HepG2 (cell line): ENCODE results near the gene SRPRA.

Source experiments
- EP300 ChIP-seq, 3 experiments: sonication (generic) in 1 of 3; formaldehyde crosslinking in 1 of 3; IDR thresholded peaks; 2 replicates each; pipeline versions ENCODE4 v1.5.1 to v1.6.1; 2011 to 2020; ENCODE audit warnings: low read depth in 2 of 3, low read length in 2 of 3, borderline replicate concordance in 1 of 3, improper control_type of control experiment in 1 of 3, mild to moderate bottlenecking in 1 of 3, missing genetic modification reagents in 1 of 3, moderate library complexity in 1 of 3
- GABPB1 ChIP-seq: IDR thresholded peaks from 2 replicates; pipeline ENCODE4 v1.6.1; 2016; ENCODE audit warnings: mild to moderate bottlenecking, missing genetic modification reagents, moderate library complexity, missing compliant biosample characterization
- HCFC1 ChIP-seq: fragments of 150-350 bp; IDR thresholded peaks from 2 replicates; pipeline ENCODE4 v1.6.1; 2014; ENCODE audit warnings: low read depth, low read length
- NR2C2 ChIP-seq: sonication (generic); formaldehyde crosslinking; IDR thresholded peaks from 2 replicates; pipeline ENCODE4 v1.4.0; 2020; ENCODE audit warnings: missing genetic modification reagents, mild to moderate bottlenecking, moderate library complexity, borderline replicate concordance
- RFX5 ChIP-seq: IDR thresholded peaks from 2 replicates; pipeline ENCODE4 v1.6.1; 2011; ENCODE audit warnings: low read depth, low read length, improper control_type of control experiment
- SALL2 ChIP-seq: sonication (generic); formaldehyde crosslinking; IDR thresholded peaks from 2 replicates; pipeline ENCODE4 v1.8.1; 2023; ENCODE audit warnings: mild to moderate bottlenecking, missing genetic modification reagents, inconsistent platforms
- TCF7L2 ChIP-seq: IDR thresholded peaks from 2 replicates; pipeline ENCODE4 v1.6.1; 2011; ENCODE audit warnings: mild to moderate bottlenecking, low read depth, low read length, moderate library complexity
- ZNF121 ChIP-seq: sonication (generic); formaldehyde crosslinking; IDR thresholded peaks from 2 replicates; pipeline ENCODE4 v1.5.0; 2020; ENCODE audit warnings: mild to moderate bottlenecking, missing genetic modification reagents
- ZNF232 ChIP-seq: sonication (generic); formaldehyde crosslinking; IDR thresholded peaks from 2 replicates; pipeline ENCODE4 v1.4.0; 2020; ENCODE audit warnings: missing genetic modification reagents, borderline replicate concordance

DNA sequence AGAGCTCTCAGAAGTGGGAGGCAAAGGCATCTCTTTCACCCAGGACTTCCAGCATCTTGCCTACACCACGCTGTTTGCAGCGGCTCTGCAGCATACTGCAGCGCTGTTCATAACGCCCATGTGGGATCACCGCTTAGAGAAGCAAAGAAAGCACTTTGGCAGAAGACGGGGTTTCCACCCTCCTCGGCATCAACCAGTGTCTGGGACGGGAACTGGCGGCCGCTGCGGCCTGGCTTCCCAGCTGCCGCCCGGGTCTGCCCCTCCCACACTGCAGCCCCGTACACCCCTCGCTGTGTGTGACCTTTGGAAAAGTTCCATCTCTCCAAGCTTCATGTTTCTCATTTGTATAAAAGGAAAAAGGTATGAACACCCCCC, 13.7 kb upstream of the SRPRA start:
- TF ChIP-seq SALL2 (CRISPR knock-in tag) (no peak), RFX5 (no peak), HCFC1 (no peak), NR2C2 (no peak), EP300 (IDR thresholded peaks at IDR 0.05; ENCODE audit: low read depth in 2 of 2, low read length in 2 of 2) (no peak), EP300 (CRISPR knock-in tag; IDR thresholded peaks at IDR 0.05; ENCODE audit: borderline replicate concordance) (no peak), ZNF121 (no peak), TCF7L2 (no peak), GABPB1 (no peak; the same call in 1 of the 2 replicates), ZNF232 (CRISPR knock-in tag) (no peak; the same call in 1 of the 2 replicates)
